NCI-H2107 treated with DMSO at 0.1 percent for 48 hours (cell line): ENCODE measurements around the gene LANCL3.
A peak's percentile ranks its signal among the peaks of the same experiment; 100 is the strongest.

Source experiments
- DNase-seq: peaks from one replicate; lab custom pipeline; 2025; ENCODE audit not compliant: unreplicated experiment; lab: John Stamatoyannopoulos, UW

LANCL3 gene

DNA sequence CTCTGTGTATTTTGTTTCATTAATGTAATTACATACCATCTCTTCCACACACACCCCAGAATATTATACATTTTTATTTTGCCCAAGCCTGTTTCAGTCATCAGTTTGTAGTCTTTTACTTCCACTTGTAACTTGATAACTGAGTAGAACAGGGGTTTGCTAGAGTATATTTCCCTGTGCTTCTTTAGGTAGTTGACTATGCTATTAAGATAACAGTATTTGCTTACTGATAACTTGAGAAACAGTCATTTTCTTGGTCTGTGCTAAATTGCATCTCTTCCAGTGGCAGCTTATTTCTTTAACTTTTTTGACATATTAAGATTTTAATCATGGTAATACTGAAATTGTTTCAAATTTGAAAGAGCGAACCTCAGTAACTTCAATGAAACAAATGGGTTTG, 107.1 kb downstream of the LANCL3 start:
- DNase-seq, result no peak

- DNase-seq, result no peak
Measured at GRCh38 chrX:37679230-37679629, 107.8 kb downstream of the LANCL3 start.

- no peak for DNase-seq
Measured at GRCh38 chrX:37679888-37680287, 108.4 kb downstream of the LANCL3 start.

GRCh38 chrX:37684426-37684825, 113.0 kb downstream of the LANCL3 start:
- DNase-seq, result no peak

DNA sequence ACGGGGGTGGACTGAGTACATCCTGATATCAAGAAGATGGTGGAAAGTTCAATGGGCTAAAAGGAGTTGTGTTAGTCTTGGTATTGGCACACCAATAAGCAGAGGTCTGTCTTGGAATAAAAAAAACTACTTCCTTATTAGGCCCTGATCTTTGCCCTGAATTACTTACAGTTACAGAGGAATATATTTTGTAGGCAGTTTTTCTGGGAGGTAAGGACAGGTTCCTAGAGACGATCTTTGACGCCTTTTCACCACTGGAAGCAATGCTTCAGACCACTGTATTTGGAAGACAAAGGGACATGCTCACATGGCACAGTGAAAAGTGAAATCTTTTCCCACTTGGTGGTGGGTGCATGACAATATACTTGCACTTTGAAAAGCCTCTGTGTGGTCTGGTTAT, 113.5 kb downstream of the LANCL3 start:
- no peak for DNase-seq

GRCh38 chrX:37685381-37686359, 114.2 kb downstream of the LANCL3 start, which contains the start of gene XK:
XK (plus strand) TSS chrX:37685791; CDS start chrX:37685962, 171 bp downstream.
- DNase-seq, result peak; percentile 15

DNA sequence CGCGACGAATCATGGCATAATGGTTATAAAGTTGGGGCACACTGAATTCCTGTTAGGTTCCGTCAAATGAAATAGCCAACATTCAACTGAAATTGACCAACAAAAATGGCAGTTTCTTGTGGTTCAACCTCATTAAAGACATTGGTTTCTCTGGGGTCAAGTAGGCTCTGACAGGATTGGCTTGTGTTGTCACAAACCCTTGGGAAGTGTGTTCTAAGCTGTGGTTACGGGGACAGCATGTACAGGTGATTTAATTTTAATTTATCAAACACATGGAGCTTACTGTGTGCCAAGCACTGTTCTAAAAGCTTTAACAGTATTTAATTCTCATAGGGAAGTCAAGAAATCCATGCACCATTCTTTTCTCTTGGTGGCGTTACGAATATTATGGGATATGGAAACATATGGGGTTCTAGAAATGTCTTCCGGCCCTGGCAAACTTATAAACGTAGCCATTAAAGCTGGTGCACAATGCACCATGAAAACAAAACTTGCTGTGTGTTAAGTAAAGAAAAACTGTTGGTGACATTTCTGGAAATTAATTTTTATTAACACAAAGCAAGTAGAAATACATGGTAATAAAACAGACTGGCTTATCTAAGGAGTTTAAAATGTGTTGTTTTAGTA, 115.0 kb downstream of the LANCL3 start:
- DNase-seq, result no peak

DNA sequence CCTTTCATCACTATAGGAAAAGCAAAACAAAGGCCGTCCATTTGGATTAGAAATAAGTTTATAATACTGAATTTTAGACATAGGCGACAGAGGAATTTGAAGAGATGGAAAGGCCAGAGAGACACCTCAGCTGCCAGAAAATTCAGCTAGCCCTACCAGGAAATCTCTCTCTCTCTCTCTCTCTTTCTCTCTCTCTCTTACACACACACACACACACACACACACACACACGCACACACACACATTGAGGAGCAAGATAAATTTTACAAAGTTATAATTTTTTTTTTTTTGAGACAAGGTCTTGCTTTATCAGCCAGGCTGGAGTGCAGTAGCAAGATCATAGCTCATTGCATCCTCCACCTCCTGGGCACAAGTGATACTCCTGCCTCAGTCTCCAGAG, 115.5 kb downstream of the LANCL3 start:
- no peak for DNase-seq

- DNase-seq, result no peak
Measured at GRCh38 chrX:37690119-37690518, 118.7 kb downstream of the LANCL3 start.

DNA sequence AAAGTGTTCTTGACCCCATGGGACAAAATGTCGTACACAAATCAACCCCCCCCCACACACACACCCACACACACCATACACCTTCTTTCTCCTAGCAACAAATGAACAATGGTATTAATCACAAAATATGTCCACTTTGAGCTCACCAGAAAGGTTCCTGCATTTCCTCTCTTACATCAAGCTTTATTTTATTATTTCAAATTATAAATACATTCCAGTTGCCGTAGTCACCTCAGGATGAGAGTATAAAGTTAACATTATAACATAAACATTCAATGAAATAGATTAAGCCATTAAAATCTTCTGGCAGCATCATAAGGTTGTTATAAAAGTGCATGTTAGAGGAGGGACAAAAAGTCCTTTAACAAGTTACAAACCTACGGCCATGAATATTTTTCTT, 121.5 kb downstream of the LANCL3 start:
- DNase-seq, result no peak

DNA sequence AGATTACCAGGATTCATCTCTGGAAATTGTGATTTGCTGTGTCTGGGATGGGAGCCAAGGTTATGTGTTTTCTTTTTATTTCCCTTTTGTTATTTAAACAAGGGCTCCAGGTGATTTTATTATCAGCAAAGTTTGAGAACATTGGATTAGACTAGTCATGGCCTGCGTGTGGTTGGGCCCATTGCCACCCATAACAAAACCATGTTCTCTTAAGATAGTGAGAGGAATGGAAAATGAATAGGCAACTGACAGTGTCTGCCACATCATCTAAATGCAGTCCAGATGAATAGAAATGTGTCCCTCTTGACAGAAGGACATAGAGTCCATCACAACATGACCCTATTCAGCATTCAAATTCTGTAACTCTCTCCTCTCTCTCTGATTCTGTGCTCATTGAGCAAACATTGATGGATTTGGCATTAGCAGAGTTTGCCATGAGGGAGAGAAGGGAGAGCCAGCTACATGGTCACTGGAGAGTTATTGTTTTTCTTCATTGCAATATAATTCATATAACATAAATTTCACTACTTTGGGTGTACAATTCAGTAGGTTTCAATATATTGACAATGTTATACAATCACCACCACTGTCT, 125.8 kb downstream of the LANCL3 start:
- DNase-seq, result no peak

DNA sequence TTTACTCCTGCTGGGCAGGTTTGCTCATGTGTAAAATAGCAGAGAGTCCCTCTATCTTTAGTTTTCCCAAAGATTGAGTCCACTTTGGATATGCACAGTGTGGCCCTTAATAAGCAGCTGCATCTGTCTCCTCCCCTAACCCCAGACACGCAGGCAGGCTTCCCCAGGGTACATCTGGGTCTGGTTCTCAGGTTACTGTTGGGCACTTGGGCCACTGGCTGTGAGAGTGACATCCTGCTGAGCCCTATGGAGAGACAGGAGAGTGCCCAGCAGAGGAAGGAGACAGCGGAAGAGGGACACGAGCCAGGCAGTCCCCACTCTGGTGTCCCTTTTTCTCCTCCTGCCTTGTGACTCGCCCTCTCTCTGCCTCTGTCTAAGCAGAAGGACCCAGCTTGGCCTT, 130.1 kb downstream of the LANCL3 start:
- peak; percentile 64 for DNase-seq

DNA sequence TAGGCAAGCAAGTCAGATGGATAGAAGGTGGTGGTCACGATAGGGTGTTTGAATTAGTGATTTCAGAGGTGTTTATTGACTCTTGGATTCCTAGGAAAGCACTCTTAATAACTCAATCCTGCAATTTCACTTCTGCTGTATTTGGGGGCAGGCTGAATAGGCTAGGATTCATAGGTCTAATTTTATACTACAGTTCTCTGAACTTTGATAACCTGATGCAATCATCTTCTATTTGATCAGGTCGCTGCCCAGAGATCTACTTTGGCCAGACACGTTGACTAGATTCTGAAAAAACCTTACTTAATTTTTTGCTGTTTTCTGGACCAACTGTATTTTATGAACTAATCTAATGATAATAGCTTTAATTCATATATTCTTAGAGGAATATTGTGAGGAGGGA, 140.5 kb downstream of the LANCL3 start:
- no peak for DNase-seq

GRCh38 chrX:37712458-37712857, 141.0 kb downstream of the LANCL3 start:
- no peak for DNase-seq

GRCh38 chrX:37714479-37714878, 143.0 kb downstream of the LANCL3 start:
- no peak for DNase-seq

- no peak for DNase-seq
Measured at GRCh38 chrX:37716602-37717001, 145.1 kb downstream of the LANCL3 start.

GRCh38 chrX:37717708-37718107, 146.2 kb downstream of the LANCL3 start:
- DNase-seq, result no peak

DNA sequence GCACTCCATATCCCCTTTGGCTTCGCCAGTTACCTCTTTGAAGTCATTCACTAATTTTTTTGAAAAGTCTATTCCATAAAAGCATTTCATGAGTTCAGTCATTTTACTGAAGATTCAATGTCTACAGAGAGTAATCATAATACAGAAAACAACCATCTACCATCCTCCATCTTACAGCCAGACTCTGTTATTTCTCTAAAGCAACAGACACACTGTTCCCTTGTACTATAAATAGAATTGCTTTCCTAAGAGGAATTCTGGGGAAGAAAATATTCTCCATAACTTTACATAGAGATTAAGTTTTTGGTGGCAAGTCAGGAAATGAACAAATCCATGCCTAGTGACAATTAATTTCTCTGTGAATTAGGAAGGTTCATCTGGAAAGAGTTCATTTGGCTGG, 151.1 kb downstream of the LANCL3 start:
- no peak for DNase-seq

DNA sequence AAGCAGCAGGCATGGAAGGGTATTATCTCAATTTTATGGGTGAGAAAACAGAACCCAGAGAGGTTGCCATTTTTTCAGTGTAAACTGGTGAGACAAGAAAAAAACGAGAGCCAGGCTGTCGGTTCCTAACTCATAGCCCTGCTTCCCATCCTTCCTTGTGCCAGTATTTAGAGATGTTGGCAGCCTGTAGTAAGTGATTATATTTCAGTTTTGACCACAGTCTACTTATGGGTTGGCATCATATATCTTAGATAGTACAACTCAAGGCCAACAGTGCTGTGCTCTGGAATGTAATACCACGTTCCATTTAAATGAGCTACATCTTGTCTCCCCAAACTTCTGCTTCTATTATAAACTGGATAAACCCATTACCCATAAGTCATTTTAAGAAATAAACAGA, 154.9 kb downstream of the LANCL3 start:
- DNase-seq, result no peak
